Measurements from ENCODE around the gene SAPCD2. TPM values are rescaled to one million over a fixed set of nuclear protein-coding genes. Genes with fewer than 3 reads are reported as not detected.

Gene SAPCD2
- total RNA-seq, 1 donor from 2014 or later, result 5.3 TPM

DNA sequence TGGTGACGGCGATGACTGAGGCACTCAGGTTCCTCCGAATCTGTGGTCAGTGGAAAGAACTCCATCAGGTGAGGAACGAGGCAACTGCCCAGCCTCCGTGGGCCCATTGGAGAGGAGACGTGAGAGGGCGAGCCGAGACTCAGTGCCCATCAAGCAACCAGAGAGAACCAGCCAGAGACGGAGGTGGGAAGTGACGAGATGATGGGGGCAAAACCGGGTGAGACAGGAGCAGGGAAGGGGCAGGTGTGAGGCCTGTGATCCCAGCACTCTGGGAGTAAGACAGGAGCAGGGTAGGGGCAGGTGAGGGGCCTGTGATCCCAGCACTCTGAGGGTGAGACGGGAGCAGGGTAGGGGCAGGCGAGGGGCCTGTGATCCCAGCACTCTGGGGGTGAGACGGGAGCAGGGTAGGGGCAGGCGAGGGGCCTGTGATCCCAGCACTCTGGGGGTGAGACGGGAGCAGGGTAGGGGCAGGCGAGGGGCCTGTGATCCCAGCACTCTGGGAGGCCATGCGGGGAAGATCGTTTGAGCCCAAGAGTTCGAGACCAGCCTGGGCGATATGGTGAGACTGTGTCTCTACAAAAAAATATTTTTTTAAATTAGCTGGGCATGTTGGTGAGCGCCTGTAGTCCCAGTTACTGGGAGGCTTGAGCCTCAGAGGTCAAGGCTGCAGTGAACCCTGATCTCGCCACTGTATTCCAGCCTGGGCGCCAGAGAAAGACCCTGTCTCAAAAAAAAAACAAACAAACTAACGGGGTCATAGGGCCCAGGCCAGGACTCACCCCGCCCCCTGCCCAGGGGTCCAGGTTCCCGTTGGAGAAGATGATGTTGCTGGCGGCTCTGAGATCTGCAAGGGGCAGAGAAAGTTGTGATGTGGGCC is 40.8 kb upstream of the SAPCD2 start:
- H3K27me3 ChIP-seq (ENCODE audit: control insufficient read depth, insufficient read depth, low read length), result no peaks in the 10 kb centered on the region
- TF ChIP-seq, protein P1, sequence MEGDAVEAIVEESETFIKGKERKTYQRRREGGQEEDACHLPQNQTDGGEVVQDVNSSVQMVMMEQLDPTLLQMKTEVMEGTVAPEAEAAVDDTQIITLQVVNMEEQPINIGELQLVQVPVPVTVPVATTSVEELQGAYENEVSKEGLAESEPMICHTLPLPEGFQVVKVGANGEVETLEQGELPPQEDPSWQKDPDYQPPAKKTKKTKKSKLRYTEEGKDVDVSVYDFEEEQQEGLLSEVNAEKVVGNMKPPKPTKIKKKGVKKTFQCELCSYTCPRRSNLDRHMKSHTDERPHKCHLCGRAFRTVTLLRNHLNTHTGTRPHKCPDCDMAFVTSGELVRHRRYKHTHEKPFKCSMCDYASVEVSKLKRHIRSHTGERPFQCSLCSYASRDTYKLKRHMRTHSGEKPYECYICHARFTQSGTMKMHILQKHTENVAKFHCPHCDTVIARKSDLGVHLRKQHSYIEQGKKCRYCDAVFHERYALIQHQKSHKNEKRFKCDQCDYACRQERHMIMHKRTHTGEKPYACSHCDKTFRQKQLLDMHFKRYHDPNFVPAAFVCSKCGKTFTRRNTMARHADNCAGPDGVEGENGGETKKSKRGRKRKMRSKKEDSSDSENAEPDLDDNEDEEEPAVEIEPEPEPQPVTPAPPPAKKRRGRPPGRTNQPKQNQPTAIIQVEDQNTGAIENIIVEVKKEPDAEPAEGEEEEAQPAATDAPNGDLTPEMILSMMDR (IDR thresholded peaks at IDR 0.05; ENCODE audit: insufficient read depth, low read length, poor library complexity, severe bottlenecking), result no peak
- no peak overlapping the region for H3K4me3 ChIP-seq (ENCODE audit: low read depth, low read length)
- no peak for DNase-seq (ENCODE audit: low read depth)
- no peaks in the 10 kb centered on the region for H3K36me3 ChIP-seq (ENCODE audit: control insufficient read depth, insufficient read depth, low read length)

DNA sequence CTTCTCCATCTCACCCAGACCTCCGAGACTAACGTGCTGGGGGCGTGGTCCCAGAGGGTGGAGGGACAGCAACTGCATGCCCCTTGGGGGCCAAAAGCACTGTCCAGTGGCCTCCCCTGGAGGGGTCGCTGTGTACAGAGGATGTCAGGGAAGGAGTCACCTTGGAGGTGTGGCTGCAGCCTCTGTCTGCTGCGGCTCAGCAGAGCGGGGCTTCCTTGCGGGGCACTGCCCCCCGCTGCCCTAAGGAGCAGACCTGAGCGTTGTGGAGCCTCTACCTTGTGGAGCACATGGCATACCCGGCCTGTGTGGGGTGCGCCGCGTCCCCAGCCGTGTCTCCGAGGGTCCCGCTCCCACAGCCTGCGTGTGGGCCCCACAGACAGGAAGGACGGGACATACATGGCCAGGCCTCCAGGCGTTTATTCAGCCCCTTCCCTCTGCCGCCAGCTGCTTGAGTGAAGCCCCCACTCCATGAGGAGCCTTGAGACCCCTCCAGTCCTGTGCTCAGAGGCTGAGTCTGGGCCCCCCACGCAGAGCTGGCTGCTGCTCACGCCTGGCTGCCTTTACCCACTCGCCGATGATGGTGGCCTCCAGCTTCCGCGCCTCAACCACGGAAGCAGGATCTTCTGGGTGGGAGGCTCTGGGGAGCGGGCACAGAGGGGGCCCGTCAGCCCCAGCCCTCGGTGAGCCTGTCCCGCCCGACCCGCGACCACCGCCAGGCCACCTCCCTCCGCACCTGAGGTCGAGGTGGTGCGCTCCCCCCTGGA is 40.0 kb upstream of the SAPCD2 start:
- Histone ChIP-seq H3K4me3 (ENCODE audit: low read depth, low read length) (no peak overlapping the region), H3K27me3 (ENCODE audit: control insufficient read depth, insufficient read depth, low read length) (no peaks in the 10 kb centered on the region), H3K36me3 (ENCODE audit: control insufficient read depth, insufficient read depth, low read length) (no peaks in the 10 kb centered on the region)
- no peak for DNase-seq (ENCODE audit: low read depth)
- TF ChIP-seq, protein P1 (IDR thresholded peaks at IDR 0.05; ENCODE audit: insufficient read depth, low read length, poor library complexity, severe bottlenecking), result no peak

DNA sequence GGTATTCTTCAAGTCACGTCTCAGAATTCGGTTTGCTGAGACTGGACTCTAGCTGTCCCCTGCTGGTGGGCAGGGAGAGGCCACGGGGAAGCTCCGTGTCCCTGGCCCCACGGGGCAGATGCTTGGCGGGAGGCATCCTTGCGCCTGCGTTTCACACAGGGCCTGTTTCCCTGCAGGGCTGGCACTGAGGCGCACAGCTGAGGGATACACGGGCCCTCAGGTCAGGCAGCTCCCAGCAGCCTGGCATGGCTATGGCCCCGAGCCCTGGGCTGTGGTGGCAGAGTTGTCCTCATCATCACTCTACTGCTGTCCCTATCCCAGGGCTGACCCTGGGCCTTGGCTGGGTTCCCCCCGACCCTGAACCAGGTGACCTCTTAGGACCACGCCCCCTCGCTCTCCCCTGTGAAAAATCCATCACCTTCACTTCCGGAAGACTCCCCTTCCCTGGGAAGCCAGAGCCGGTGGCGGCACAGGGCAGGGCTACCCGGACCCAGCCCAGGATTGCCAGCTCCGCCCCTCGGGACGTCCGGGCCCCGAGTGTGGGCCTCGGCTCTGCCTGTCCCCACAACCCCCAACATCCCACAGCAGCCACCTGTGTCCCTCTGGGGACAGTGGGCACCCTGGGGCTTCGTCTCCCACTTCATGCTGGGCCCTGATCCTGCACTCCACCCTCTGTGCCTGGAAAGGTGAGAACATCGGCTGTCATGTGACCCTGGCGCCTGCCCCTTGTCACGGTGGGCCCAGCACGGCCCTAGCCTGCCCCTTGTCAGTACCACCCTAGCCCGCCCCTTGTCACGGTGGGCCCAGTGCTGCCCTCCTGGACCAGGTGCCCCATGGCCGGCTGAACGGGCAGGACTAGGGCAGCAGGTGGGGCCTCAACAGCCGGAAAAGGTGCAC is 39.1 kb upstream of the SAPCD2 start:
- Histone ChIP-seq H3K36me3 (ENCODE audit: control insufficient read depth, insufficient read depth, low read length) (no peaks in the 10 kb centered on the region), H3K4me3 (ENCODE audit: low read depth, low read length) (no peak overlapping the region)
- TF ChIP-seq, protein P1 (IDR thresholded peaks at IDR 0.05; ENCODE audit: insufficient read depth, low read length, poor library complexity, severe bottlenecking), result no peak

DNA sequence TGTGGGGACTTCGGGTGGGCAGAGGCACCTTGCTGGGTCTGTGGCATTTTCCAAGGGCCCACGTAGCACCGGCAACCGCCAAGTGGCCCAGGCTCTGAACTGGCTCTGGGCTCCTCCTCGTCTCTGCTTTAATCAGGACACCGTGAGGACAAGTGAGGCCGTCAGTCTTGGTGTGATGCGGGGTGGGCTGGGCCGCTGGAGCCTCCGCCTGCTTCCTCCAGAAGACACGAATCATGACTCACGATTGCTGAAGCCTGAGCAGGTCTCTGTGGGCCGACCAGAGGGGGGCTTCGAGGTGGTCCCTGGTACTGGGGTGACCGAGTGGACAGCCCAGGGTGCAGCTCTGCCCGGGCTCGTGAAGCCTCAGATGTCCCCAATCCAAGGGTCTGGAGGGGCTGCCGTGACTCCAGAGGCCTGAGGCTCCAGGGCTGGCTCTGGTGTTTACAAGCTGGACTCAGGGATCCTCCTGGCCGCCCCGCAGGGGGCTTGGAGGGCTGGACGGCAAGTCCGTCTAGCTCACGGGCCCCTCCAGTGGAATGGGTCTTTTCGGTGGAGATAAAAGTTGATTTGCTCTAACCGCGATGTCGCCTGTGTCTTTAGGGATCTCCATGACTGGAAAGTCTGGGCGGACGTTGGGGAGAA is 38.4 kb upstream of the SAPCD2 start:
- no peak overlapping the region for H3K4me3 ChIP-seq (ENCODE audit: low read depth, low read length)
- DNase-seq (ENCODE audit: low read depth), result no peak
- TF ChIP-seq, protein P1 (IDR thresholded peaks at IDR 0.05; ENCODE audit: insufficient read depth, low read length, poor library complexity, severe bottlenecking), result no peak
- peaks cover 1% of the 10 kb centered on the region for H3K36me3 ChIP-seq (ENCODE audit: control insufficient read depth, insufficient read depth, low read length)
- H3K27me3 ChIP-seq (ENCODE audit: control insufficient read depth, insufficient read depth, low read length), result no peaks in the 10 kb centered on the region

More for the DNA sequence above, 39.1 kb upstream of the SAPCD2 start:
- H3K27me3 ChIP-seq (ENCODE audit: control insufficient read depth, insufficient read depth, low read length), result no peaks in the 10 kb centered on the region
- DNase-seq (ENCODE audit: low read depth), result no peak

DNA sequence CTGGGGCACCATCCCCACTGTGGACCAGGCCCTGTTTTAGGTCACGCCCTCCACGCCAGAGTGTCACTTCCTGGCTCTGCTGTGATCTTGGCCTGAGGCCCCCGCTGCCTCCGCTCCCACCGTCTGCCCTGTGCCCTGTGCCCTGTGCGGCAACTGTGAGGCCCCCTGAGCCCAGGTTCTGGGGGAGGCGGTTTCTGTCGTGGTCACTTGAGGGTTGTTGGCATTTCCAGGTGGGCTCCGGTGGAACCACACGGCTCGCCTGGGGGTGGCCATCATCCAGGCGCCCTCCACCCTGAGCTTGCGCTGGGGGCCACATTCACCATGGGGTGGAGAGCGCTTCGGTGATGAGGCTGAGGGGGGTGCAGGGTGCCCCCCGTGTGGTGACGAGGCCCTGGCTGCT is 37.6 kb upstream of the SAPCD2 start:
- TF ChIP-seq, protein P1 (IDR thresholded peaks at IDR 0.05; ENCODE audit: insufficient read depth, low read length, poor library complexity, severe bottlenecking), result no peak
- DNase-seq (ENCODE audit: low read depth), result no peak
- Histone ChIP-seq H3K27me3 (ENCODE audit: control insufficient read depth, insufficient read depth, low read length) (no peaks in the 10 kb centered on the region), H3K36me3 (ENCODE audit: control insufficient read depth, insufficient read depth, low read length) (peaks cover 1% of the 10 kb centered on the region), H3K4me3 (ENCODE audit: low read depth, low read length) (no peak overlapping the region)

All from kidney epithelial cell (primary cell).